HG02840 (cell line): Measurements from ENCODE around the gene C5orf52.
"Not testable (repeated sequence)": the region's sequence is repeated elsewhere in the genome, so short reads cannot be mapped to it uniquely, and the experiment has no call there.

Experiments
- ATAC-seq: cut with Tn5 transposase; IDR thresholded peaks from one replicate; pipeline ENCODE4 v1.9.1; 2021; ENCODE audit warnings: mild to moderate bottlenecking, moderate library complexity, moderate number of reproducible peaks; ENCODE audit not compliant: unreplicated experiment, low FRiP score

The C5orf52 gene

DNA sequence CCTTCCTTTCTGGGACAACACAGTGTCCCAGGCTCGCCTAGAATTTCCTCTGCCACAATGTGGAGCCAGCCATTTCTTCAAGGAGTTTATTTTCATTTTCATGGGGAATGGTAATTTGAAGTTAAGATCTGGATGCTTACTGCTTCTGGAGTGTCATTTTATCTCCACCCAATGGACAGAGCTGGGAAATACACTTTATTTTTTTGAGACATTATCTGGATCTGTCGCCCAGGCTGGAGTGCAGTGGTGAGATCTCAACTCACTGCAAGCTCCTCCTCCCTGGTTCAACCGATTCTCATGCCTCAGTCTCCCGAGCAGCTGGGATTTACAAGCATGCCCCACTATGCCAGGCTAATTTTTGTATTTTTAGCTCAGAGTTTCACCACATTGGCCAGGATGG, 47.2 kb downstream of the C5orf52 start:
- ATAC-seq, result no peak

DNA sequence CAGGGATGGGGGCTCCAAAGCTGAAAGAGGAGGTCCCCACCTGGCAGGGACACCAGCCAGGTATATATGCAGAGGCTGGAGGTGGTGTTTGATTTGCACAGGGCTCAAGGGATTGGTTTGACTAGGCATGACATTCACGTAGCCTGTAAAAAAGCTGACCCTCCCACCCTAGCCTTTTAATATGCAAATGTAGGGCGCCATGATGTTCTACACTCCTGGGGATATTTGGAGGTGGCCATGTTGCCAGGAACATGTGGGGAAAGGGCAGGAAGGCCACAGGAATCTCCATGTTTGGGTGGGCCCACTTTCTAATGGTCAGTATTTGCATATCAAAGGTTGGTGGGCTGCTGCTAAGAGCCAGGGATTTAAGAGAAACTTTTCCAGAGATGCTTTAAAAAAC, 47.9 kb downstream of the C5orf52 start:
- no peak for ATAC-seq

DNA sequence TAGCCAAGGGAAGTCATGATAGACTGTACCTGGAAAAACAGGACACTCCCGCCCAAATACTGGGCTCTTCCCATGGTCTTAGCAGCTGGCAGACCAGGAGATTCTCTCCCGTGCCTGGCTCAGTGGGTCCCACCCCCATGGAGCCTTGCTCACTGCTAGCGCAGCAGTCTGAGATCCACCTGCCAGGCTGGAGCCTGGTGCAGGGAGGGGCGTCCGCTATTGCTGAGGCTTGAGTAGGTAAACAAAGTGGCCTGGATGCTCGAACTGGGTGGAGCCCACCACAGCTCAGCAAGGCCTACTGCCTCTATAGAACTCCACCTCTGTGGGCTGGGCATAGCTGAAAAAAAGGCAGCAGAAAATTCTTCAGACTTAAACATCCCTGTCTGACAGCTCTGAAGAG, 49.8 kb downstream of the C5orf52 start:
- ATAC-seq, result no peak

DNA sequence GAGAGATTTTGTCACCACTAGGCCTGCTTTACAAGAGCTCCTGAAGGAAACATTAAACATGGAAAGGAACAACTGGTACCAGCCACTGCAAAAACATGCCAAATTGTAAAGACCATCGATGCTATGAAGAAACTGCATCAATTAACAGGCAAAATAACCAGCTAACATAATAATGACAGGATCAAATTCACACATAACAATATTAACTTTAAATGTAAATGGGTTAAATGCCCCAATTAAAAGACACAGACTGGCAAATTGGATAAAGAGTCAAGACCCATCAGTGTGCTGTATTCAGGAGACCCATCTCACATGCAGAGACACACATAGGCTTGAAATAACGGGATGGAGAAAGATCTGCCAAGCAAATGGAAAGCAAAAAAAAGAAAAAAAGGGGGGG, 51.6 kb downstream of the C5orf52 start:
- ATAC-seq, result not testable (repeated sequence)

DNA sequence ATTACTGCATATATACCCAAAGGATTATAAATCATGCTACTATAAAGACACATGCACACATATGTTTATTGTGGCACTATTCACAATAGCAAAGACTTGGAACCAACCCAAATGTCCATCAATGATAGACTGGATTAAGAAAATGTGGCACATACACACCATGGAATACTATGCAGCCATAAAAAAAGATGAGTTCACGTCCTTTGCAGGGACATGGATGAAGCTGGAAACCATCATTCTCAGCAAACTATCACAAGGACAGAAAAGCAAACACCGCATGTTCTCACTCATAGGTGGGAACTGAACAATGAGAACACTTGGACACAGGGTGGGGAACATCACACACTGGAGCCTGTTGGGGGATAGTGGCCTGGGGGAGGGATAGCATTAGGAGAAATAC, 55.3 kb downstream of the C5orf52 start:
- not testable (repeated sequence) for ATAC-seq

DNA sequence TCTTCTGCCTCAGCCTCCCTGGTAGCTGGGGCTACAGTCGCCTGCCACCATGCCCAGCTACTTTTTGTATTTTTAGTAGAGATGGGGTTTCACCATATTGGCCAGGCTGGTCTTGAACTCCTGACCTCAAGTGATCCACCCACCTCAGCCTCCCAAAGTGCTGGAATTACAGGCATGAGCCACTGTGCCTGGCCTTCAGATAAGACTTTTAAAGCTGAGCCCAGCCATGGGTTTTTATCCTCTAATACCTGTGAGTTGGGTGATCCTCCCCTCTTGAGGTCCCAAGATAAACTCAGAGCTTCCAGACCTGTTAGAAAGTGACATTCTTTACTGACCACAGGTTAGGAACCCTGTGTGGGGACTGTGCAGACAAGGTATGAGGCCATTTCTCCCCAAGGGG, 56.5 kb downstream of the C5orf52 start:
- not testable (repeated sequence) for ATAC-seq
